Hepatocyte (in vitro differentiated cells): ENCODE results near the gene CELA2B.
"Not testable (repeated sequence)": the region's sequence is repeated elsewhere in the genome, so short reads cannot be mapped to it uniquely, and the experiment has no call there.

ENCODE experiments used
- CTCF ChIP-seq: fragments of 200-600 bp; sonication (generic); IDR thresholded peaks from 2 replicates; pipeline ENCODE4 v1.5.1; 2016; ENCODE audit warnings: antibody characterized with exemption, mild to moderate bottlenecking; ENCODE audit not compliant: poor library complexity
- EZH2 ChIP-seq: fragments of 200-600 bp; sonication (generic); IDR thresholded peaks from 2 replicates; pipeline ENCODE4 v1.6.1; 2016; ENCODE audit warnings: antibody characterized with exemption, mild to moderate bottlenecking, borderline replicate concordance
- EZH2phosphoT487 ChIP-seq: fragments of 200-600 bp; sonication (generic); IDR thresholded peaks from one replicate; pipeline ENCODE4 v1.6.1; 2018; ENCODE audit warnings: antibody characterized with exemption, mild to moderate bottlenecking, low read depth, moderate library complexity; ENCODE audit not compliant: unreplicated experiment, severe bottlenecking

GRCh38 chr1:15486844-15487610, 11.1 kb downstream of the CELA2B start:
- not testable (repeated sequence) for TF ChIP-seq CTCF, EZH2, EZH2phosphoT487
